UCSD-AML1 (cell line): ENCODE data around the gene KIT.

Source experiments
- DNase-seq: peaks from one replicate; lab custom pipeline; 2025; ENCODE audit not compliant: unreplicated experiment; lab: John Stamatoyannopoulos, UW

The KIT gene

DNA sequence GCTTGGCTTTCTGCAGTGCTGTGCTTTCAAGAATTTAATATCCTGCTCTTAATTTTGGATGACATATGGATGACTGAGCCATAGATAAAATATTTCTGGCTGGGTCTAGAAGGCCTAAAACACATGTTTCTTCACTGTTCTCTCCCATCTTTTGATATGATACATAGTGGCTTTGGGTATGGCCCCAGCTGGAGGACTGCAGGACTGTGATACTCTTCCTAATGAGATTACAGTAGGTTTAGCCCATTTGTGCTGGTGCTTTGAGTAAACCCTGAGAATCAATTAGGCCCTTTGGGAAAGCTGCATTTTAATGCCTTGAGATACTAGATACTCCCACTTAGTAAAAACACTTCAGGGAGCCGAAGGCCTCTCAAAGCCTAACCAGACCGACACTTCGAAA, 38.0 kb downstream of the KIT start:
- no peak for DNase-seq

DNA sequence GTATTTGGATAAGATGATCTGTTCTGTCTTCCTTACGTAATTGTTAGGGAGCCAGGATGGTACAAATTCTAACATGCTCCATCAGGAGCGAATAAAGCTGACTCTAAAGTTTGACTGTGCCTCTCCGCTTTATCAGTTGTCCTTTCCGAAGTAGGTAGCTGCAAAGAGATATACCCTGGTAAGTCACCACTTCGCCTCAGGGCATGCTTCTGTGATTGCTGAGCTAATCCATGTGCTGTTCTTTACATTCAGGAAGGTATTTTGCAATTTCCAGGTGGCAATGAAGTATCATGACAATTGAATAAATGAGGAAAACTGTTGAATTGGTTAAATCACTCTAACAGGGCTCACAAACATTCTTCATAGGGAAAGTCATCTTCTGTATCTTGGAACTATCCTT, 38.9 kb downstream of the KIT start:
- DNase-seq = no peak

DNA sequence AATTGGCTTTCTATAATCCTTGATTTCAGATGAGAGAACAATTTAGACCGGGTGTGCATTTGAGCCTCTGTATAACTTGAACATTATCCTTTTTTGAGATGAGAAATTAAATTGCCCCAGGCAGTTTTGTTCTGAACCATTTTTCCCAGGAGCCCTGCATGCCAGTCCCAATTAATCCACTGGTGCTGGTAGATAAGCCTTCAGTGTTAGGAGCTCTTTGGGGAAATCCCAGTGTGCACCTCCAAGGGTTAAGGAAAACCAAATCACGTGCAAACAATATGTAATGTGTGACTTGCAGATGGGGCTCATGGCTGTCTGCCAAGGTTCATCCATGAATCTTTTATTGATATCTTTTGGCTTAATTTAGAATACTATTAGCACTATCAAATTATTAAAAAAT, 43.2 kb downstream of the KIT start:
- no peak for DNase-seq

DNA sequence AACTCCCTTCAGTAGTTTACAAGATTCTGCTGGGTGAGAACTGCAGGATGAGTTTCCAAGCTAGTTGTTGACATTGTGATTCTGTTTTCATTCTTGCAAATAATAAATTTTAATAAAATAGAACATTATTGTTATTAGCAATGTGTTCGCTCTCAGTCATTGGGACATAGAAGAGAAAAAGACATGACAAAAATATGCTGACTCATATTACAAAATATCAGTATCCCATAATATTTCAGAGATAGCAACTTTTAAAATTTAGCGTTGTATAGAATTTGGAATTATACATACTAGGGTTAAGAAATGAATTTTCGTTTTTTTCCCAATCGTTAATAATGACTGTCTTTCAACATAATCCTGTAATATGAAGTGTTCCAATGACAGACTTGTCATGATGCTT, 45.4 kb downstream of the KIT start:
- DNase-seq = no peak

DNA sequence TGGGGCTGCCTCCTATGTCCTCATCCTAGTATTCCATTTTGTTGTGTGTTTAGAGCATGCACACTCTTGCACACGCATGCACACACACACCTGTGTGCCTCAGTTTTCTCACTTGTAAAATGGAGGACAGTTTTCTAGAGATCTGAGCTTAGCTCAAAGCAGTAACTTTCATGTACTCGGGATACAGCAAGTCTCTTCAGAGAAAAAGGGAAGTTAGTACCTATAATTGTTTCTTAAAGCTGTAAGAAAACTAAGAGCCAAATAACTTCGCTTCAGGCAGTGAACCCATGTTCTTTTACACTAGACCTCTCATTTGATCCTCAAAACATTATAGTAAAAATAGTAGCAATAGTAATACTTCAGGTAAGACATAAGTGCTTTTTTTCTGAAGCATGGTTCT, 49.6 kb downstream of the KIT start:
- DNase-seq = no peak

DNA sequence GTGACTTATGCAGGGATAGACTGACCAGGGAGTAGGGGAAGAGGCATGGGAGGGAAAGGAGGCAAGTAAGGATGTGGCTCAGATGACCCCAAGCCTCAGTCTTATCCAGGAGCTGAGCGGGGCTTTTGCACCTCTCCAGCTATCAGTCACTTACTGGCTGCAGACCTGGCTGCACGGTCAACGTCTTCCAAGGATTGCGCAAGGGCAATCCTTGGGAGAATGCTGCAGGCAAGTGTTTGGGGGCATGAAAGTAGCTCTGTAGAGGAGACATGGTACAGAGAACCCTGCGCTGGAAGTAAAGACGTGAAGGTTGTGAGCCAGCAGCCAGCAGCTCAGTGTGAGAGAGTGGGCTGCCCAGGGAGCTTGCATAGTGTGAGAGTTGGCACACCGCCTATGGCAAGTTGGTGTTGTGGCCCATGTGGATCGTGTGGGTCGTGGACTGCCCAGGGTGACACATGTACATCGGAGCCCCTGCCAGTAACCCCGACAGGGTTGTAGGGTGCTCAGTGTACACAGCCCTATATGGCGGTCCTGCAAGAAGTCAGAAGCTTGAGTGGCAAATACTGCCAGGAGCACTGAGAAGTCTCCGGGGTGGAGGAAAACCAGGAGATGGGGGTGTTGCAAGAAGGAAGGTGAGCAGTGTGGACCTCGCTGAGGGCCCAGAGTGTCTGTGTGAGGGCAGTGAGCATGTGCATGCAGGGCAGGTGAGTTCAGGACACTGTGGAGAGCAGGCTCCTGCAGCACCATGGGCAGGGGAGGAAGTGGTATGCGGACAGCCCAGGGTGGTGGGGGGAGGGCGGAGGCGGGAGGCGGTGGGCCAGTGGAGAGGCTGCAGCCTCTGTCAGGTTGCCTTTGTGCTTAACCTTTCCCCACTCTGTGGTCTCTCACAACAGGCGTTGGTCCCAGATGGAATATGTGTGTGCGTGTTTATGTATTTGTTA, 50.9 kb downstream of the KIT start:
- no peak for DNase-seq

DNA sequence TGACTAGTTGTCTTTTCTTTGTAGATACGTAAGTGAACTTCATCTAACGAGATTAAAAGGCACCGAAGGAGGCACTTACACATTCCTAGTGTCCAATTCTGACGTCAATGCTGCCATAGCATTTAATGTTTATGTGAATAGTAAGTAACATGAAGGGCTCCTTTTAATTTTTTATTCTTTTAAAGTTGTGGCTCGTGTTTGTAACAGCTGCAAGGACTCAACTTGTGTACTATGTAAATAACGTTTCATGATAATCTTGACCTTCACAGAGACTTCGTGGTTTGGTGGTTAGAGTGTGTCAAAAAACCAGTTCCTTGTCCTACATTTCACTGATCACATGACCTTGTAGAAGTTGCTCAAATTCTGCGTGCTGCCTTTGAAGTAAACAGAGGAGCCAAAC, 51.6 kb downstream of the KIT start:
- no peak for DNase-seq

DNA sequence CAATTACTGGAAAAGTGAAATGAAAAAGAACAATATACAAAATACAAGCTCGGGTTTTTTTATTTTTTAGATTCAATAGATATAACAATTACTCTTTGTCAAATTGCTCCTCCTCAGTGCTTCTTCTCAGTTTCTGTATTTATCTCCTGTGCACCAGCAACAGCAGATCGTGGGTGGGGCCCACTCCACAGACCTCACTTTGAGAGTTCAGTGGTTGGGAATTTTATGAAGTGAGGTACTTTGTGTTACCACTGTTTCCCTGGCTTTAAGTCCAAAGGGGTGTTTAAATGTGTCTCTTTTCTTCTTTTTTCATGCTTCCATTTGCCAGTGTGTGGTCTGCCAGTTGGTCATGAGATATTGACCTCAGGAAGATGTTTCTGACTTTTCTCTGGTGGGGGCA, 54.4 kb downstream of the KIT start:
- DNase-seq = no peak

DNA sequence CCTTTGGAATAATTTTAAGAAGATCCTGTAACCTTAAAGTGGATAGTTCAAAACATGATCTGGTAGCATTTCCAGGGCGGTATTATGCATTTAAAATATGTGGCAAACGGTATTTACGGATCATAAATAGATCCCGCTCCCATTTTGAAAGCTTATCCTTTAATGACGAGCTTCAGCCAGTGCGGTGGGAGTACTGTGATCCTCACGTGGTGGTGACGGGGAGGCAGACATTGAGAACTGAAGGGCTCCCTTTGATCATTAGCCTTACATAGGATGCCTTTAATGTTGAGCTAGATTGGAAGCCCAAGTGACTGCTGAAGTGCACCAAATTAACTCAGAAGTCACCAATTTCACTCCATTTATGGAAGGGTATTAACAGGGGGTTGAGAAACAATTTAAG, 56.9 kb downstream of the KIT start:
- no peak for DNase-seq

DNA sequence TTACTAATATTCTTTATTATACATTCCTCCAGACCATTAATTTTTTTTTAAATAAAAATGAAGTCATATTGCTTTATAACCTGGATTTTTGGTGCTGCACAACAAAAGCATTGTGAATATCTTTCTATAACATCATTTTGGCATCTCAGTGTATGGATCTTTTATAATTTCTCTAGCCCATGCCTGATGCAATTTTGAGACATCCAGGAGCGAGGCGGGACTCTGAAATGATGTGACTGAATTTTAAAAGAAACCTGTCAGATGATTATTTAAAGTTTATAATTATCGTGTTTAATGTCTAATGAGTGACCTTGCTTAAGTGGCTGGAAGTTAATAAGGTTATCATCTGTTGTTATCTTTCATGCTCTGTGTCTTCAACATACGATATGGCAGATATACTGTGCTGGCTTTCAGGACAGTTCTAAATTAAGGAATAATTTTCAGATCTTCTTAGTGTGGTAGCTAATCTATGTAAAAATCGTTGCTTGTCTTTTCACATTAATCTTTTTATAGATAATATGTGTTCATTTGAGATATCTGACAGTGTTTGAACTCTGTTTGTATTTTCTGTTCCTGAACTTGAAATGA, 58.8 kb downstream of the KIT start:
- no peak for DNase-seq

DNA sequence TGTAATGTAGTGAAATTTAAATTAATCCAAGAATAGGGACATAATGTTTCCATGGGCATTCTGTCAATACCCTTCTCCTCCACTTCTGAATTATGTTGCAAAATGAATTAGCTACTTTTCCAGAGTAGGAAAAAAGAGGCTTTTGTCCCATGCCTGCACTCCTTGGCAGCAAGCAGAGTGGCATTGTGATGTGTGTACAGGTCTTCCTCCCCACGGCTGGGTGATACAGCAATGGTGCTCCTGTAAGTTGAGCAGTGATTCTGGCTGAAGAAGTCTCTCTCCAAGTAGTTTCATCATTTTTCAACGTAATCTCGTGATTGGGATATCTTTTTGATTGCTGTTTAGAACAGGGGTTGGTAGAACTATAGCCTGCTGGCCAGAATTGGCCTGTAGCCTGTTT, 59.9 kb downstream of the KIT start:
- no peak for DNase-seq

DNA sequence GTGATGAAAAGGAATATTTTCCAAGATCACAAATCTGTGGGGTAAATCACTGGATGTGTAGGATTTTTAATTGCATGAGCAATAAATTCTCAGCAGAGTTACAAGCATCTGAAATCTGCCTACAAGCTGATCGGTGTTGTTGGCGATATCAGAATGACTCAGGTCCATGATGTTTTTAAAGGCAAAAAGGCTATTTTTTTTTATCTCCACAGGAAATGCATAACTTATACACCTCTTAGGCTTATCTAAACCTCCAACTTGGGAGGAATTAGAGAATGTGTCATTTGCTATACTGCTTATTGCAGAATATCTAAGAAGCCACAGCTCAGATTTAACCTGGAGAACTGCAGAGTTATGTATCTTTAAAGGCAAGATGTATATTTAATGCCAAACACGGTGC, 61.6 kb downstream of the KIT start:
- no peak for DNase-seq

DNA sequence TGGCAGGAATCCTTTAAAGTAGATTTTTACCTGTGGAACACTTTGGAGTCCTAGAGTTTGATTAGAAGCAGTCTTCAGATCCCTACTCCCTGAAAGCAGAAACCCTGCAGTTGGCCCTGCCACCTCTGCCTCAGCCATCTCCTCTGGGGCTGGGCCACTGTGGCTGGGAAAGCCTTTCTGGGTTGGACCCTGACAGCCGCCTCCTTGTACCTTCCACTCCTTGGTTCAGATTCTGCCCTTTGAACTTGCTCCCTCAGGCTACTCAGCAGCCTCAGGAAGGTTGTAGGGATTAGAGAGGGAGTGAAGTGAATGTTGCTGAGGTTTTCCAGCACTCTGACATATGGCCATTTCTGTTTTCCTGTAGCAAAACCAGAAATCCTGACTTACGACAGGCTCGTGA, 65.5 kb downstream of the KIT start:
- DNase-seq = no peak

DNA sequence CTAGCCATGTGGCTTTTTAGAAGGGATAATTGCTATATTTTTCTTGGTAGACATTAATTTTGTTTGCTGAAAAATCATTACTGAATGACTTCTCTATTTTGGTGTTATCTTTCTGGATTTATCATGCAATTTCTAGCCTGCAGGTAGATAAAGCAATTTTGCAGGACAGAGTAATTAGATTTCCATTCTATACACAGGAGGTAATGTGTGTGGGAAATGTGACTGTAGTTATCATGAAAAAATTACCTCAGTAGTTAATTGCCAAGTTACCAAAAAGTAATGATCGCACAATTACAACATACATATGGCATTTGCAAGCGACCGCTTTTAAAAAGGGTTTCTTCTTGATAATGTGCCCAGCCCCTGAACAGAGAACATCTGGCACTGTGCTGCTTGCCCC, 66.1 kb downstream of the KIT start:
- no peak for DNase-seq

DNA sequence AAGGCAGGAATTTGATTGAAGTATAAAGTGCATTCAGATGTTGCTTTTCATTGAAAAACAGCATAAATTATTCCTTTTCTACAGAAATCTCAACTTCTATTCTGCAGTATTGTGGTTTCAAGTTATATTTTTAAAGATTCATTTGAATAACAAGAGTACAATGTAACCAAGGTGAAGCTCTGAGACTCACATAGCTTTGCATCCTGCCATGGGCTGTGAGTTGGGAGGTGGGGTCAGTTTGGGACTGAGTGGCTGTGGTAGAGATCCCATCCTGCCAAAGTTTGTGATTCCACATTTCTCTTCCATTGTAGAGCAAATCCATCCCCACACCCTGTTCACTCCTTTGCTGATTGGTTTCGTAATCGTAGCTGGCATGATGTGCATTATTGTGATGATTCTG, 69.2 kb downstream of the KIT start:
- DNase-seq = no peak

DNA sequence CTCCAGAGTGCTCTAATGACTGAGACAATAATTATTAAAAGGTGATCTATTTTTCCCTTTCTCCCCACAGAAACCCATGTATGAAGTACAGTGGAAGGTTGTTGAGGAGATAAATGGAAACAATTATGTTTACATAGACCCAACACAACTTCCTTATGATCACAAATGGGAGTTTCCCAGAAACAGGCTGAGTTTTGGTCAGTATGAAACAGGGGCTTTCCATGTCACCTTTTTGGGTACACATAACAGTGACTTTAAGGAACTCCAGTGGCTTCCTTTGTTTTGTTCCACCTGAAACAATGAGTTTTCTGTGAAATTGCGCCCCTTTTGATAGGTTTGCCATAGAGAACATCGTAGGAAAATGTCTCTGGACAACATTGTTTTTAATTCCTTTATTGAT, 69.6 kb downstream of the KIT start:
- DNase-seq = no peak

DNA sequence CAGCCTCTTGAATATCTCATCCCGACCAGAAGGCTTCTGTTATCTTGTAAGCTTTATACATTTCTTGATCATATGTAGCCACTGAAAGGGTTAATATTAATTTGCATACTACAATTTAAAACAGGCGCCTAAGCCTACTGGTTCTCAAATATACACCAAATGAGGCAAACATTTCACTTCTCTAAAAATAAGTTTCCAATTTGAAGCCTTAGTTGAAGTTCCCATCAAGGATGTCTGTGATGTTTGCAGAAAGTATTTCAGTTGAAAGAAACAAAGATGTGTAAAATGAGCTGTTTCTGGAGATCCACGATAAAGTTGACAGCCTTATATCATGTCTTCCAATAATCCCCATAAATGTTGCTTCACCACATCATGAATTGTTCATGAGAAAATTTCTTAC, 70.6 kb downstream of the KIT start:
- no peak for DNase-seq

DNA sequence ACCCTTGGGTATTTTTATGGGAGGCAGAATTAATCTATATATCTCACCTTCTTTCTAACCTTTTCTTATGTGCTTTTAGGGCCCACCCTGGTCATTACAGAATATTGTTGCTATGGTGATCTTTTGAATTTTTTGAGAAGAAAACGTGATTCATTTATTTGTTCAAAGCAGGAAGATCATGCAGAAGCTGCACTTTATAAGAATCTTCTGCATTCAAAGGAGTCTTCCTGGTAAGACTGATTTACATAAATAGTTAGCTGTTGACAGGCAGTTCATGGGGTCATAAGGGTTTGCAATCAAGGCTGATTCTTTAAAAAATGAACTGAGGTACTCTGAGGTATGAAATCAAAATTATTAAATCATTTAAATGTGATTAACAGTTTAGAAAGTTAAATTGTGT, 71.5 kb downstream of the KIT start:
- no peak for DNase-seq

DNA sequence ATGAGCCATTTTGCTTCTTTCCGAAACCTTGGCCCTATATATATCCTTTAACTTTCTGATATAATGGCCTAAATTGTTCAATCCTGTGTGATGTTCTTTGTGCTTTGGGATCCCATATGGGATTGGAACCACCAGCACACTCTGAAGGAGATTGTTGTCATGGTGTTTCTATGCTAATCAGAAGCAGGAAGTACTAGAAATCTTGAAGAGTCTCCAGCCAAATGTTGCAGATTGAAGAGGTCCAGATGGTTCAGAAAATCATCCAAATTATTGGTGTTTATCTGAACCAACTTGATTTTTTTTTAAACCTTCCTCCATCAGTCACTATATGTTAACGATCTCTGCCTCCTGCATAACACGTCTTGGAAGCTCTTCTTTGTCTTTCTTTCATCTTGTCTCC, 72.8 kb downstream of the KIT start:
- no peak for DNase-seq

DNA sequence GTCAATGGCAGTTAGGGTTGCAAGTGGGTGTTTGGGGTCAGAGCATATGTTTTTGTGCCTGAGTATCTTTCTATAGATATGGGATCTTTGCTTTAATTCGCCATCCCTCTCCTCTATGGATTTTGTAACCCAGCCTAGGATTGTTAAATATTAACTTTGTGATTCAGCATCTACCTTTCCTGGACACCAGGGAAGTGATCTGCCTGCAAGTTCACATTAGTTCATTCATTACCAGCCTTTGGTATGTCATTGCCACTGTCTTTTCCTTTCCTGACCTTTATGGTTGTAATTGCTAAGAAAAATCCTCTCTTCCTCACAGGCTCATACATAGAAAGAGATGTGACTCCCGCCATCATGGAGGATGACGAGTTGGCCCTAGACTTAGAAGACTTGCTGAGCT, 73.8 kb downstream of the KIT start:
- DNase-seq = no peak

DNA sequence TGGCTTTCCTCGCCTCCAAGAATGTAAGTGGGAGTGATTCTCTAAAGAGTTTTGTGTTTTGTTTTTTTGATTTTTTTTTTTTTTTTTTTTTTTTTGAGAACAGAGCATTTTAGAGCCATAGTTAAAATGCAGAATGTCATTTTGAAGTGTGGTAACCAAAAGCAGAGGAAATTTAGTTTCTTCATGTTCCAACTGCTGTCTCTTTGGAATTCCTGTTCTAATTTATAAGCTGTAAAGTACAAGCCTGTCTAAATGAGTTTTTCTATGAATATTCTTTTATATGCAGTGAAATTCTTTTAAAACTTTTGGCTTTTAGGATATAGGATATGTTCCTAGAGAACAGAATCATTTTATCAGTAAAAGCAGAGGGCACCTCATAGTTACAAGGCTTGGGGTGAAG, 74.2 kb downstream of the KIT start:
- no peak for DNase-seq

DNA sequence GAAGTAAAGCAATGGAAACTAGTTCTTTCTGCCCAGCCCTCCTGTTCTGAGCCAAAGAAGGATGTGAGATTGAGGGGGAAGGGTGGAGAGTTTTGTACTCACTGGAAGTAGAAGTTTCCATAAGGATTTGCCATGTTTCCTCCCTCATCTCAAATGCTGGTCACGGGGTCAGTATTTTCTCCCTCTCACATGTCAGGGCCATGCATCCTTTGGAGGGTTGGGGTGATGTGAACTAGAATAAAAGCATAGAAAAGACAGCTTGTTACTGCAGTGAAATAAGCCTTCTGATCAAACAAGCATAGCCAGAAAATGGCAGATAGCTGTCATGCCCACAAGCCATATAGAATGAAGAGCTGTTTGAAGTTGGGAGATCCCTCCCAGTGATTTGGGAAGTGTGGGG, 79.7 kb downstream of the KIT start:
- DNase-seq = no peak

DNA sequence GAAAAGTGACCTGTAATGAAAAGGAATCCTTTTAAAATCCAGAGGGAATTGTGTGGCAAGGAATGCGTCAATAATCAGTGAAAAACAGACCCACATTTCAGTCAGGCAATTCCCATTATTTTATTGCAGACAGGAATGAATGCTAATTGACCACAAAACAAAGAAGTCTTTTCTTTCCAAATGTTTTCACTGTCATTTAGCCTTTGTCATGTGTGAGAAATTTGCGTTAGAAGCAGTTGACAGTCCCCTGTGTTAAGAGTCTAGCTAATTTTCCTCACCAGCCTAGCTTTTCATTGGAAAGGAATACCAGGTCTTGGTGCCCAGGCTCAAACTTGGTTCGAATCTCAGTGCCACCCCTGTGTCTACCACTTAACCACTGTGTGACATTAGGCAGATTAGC, 83.4 kb downstream of the KIT start:
- no peak for DNase-seq
